ENCODE results near the gene NUP214.
A peak's percentile ranks its signal among the peaks of the same experiment; 100 is the strongest.
"Not testable (repeated sequence)": the region's sequence is repeated elsewhere in the genome, so short reads cannot be mapped to it uniquely, and the experiment has no call there.

Gene NUP214

GRCh38 chr9:131237931-131238401, 112.6 kb downstream of the NUP214 start:
- DNase-seq, result peak; percentile 90

- DNase-seq, result no peak
These were observed 113.1 kb downstream of the NUP214 start for GRCh38 chr9:131238402-131239021.

- DNase-seq, result no peak
These were observed 114.0 kb downstream of the NUP214 start for GRCh38 chr9:131239161-131239975.

GRCh38 chr9:131240047-131240921, 114.9 kb downstream of the NUP214 start:
- no peak for DNase-seq

GRCh38 chr9:131244331-131244730, 118.9 kb downstream of the NUP214 start:
- not testable (repeated sequence) for DNase-seq

GRCh38 chr9:131246618-131247017, 121.2 kb downstream of the NUP214 start:
- no peak for DNase-seq

- no peak for DNase-seq
These were observed 126.7 kb downstream of the NUP214 start for GRCh38 chr9:131252120-131252519.

GRCh38 chr9:131253891-131254491, 128.6 kb downstream of the NUP214 start:
- DNase-seq, result no peak

- DNase-seq, result no peak
These were observed 129.2 kb downstream of the NUP214 start for GRCh38 chr9:131254626-131255025.

- DNase-seq, result no peak
These were observed 130.4 kb downstream of the NUP214 start for GRCh38 chr9:131255676-131256197.

- DNase-seq, result no peak
These were observed 132.1 kb downstream of the NUP214 start for GRCh38 chr9:131257266-131258025.

GRCh38 chr9:131258186-131258585, 132.8 kb downstream of the NUP214 start:
- no peak for DNase-seq

- DNase-seq, result no peak
These were observed 133.5 kb downstream of the NUP214 start for GRCh38 chr9:131258698-131259431.

GRCh38 chr9:131259432-131259898, 134.1 kb downstream of the NUP214 start:
- DNase-seq, result no peak

- no peak for DNase-seq
These were observed 134.7 kb downstream of the NUP214 start for GRCh38 chr9:131259916-131260597.

GRCh38 chr9:131260751-131261452, 135.5 kb downstream of the NUP214 start:
- DNase-seq, result no peak

- no peak for DNase-seq
These were observed 137.1 kb downstream of the NUP214 start for GRCh38 chr9:131262327-131263032.

- not testable (repeated sequence) for DNase-seq
These were observed 137.6 kb downstream of the NUP214 start for GRCh38 chr9:131263033-131263343.

- DNase-seq, result no peak
These were observed 138.3 kb downstream of the NUP214 start for GRCh38 chr9:131263701-131264100.

Data from stimulated activated CD4-positive, alpha-beta T cell treated with anti-CD3 and anti-CD28 coated beads, Interleukin-1b, Interleukin-23, amount 100 ng/mL, for 48 hours (primary cell).